SH-SY5Y (cell line): ENCODE data around the gene ITSN1.

ENCODE experiments used
- GATA2 ChIP-seq: IDR thresholded peaks from 2 replicates; pipeline ENCODE4 v1.6.1; 2011; ENCODE audit warnings: mild to moderate bottlenecking, low read depth, low read length
- GATA3 ChIP-seq: IDR thresholded peaks from 2 replicates; pipeline ENCODE4 v1.6.1; 2011; ENCODE audit warnings: low read depth, mild to moderate bottlenecking, low read length, moderate library complexity

- TF ChIP-seq GATA3 (no peak), GATA2 (no peak)
These were observed 23.9 kb upstream of the ITSN1 start for GRCh38 chr21:33618407-33618806.
